ENCODE data around the gene ERVW-1.

ERVW-1 gene

DNA sequence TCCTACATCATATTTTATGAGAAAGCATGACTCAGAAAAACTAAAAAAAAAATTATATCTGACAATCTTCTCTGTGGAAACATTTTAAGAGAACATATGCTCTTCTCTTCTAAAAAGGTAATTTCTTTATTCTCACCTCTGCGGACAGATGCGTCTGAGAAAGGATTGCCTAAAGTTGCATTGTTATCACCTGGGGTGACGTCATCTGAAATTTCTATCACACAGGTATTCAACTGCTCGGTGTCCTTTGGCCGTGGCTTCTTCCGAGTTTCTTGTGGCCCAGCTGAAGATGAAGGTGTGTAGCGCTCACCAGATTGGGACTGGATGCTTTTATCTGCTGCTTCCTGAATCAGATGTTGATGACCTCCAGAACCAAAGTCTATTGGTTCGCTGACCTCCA lies 44.7 kb downstream of the ERVW-1 start:
- H3K9ac ChIP-seq (ENCODE audit: low read depth in 1 of 2, low read length in 2 of 2), result no peak overlapping the region
- no peaks in the 10 kb centered on the region for H3K4me1 ChIP-seq (ENCODE audit: control insufficient read depth in 1 of 2, insufficient read depth in 2 of 2, low read length in 2 of 2)
- no peak overlapping the region for H3K4me3 ChIP-seq (ENCODE audit: low read depth in 1 of 2, low read length in 2 of 2)
- peaks cover 0 to 3% of the 10 kb centered on the region in 2 donors for H3K27me3 ChIP-seq (ENCODE audit: control insufficient read depth in 1 of 2, insufficient read depth in 2 of 2, low read length in 2 of 2)
- no peaks in the 10 kb centered on the region for H3K36me3 ChIP-seq (ENCODE audit: control insufficient read depth in 1 of 2, insufficient read depth in 2 of 2, low read length in 2 of 2)
- no peak overlapping the region for H3K27ac ChIP-seq (ENCODE audit: low read depth, low read length)
- H3K9me3 ChIP-seq (ENCODE audit: control insufficient read depth in 1 of 2, low read length in 2 of 2), result no peaks in the 10 kb centered on the region

DNA sequence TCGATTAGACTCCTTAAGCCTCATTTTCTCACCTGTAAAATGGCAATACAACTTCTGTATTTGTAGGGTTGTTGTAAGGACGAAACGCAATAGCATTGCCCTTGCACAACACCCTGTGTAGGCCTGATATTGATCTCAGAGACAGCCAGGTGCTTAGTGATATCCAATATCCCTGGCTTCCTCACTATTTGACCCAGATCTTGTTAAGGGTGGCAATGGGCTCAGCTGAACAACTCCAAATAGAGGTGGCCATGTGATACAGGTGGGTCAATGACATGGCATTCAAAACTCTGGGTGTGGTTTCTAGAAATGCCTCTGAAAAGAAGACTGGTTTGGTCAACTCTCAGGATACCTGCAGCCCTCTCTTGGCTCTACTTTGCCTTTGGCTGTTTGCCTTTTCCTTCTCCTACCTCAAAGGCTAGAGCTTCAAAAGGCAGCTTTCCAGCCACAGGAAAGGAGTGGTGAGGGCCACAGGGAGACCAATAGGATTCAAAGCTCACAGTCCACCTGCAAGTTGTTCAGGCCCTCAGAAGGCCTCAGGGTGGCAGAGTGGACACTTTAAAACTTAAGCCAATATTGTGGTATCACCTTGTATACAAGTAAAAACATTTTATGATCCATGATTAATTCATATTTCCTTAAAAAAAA lies 45.3 kb downstream of the ERVW-1 start:
- H3K4me1 ChIP-seq (ENCODE audit: control insufficient read depth in 1 of 2, insufficient read depth in 2 of 2, low read length in 2 of 2), result no peaks in the 10 kb centered on the region
- no peak overlapping the region for H3K9ac ChIP-seq (ENCODE audit: low read depth in 1 of 2, low read length in 2 of 2)
- H3K36me3 ChIP-seq (ENCODE audit: control insufficient read depth in 1 of 2, insufficient read depth in 2 of 2, low read length in 2 of 2), result no peaks in the 10 kb centered on the region
- no peaks in the 10 kb centered on the region for H3K9me3 ChIP-seq (ENCODE audit: control insufficient read depth in 1 of 2, low read length in 2 of 2)
- no peak overlapping the region for H3K27ac ChIP-seq (ENCODE audit: low read depth, low read length)
- peaks cover 0 to 2% of the 10 kb centered on the region in 2 donors for H3K27me3 ChIP-seq (ENCODE audit: control insufficient read depth in 1 of 2, insufficient read depth in 2 of 2, low read length in 2 of 2)
- H3K4me3 ChIP-seq (ENCODE audit: low read depth in 1 of 2, low read length in 2 of 2), result no peak overlapping the region

DNA sequence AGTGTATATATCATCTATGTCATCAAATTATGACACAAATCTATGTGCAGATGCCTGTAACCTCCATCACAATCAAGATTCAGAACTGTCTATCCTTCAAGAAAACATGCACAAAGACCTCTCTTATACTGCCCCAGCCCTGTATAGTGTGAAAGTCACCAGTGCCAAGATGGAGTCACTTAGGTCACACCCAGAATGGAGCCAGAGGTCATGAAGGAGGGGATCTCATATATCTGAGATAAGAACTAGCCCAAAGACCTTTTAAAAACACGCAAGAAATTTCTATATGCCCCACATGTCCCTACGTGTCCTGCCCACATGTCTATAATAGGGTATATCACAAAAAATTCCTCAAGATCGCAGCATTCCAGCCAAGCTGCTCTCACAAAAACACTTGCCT lies 50.6 kb downstream of the ERVW-1 start:
- Histone ChIP-seq H3K9me3 (ENCODE audit: control insufficient read depth in 1 of 2, low read length in 2 of 2) (no peaks in the 10 kb centered on the region), H3K9ac (ENCODE audit: low read depth in 1 of 2, low read length in 2 of 2) (no peak overlapping the region), H3K27ac (ENCODE audit: low read depth, low read length) (no peak overlapping the region), H3K27me3 (ENCODE audit: control insufficient read depth in 1 of 2, insufficient read depth in 2 of 2, low read length in 2 of 2) (peaks cover 0 to 4% of the 10 kb centered on the region in 2 donors), H3K36me3 (ENCODE audit: control insufficient read depth in 1 of 2, insufficient read depth in 2 of 2, low read length in 2 of 2) (no peaks in the 10 kb centered on the region), H3K4me3 (ENCODE audit: low read depth in 1 of 2, low read length in 2 of 2) (no peak overlapping the region), H3K4me1 (ENCODE audit: control insufficient read depth in 1 of 2, insufficient read depth in 2 of 2, low read length in 2 of 2) (peaks cover 0 to 16% of the 10 kb centered on the region in 2 donors)

DNA sequence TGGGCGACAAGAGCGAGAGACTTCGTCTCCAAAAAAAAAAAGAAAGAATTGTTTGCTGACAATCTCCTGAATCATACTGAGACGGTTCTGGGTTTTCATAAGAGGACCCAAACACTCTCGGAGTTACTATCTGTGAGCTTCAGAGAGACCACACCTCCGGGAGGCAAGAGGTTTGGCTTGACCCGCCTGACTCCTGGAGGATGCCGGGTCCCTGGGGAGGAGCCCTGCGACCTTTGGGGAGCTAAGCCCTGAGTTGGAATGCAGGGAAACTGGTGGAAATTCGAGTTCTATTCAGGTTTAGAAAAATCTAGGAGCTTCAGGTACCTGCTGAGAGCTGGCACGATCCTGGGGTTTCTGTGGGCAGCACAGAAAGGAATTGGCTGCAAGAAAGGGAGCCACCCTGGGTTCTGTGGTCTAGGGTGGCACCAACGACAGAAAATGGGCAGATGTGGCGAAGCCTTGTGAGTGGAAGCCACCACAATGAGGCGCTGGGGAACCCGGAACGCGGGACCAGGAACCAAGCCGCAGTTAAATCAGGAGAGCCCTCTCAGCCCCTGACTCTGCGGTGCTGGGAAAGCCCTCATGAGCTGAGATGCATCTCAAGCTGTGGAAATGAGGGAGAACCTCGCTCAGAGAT lies 52.3 kb downstream of the ERVW-1 start:
- peaks cover 0 to 16% of the 10 kb centered on the region in 2 donors for H3K4me1 ChIP-seq (ENCODE audit: control insufficient read depth in 1 of 2, insufficient read depth in 2 of 2, low read length in 2 of 2)
- H3K9ac ChIP-seq (ENCODE audit: low read depth in 1 of 2, low read length in 2 of 2), result peak overlapping the region in 1 of 2 donors; percentile 38
- no peaks in the 10 kb centered on the region for H3K36me3 ChIP-seq (ENCODE audit: control insufficient read depth in 1 of 2, insufficient read depth in 2 of 2, low read length in 2 of 2)
- no peak overlapping the region for H3K27ac ChIP-seq (ENCODE audit: low read depth, low read length)
- H3K9me3 ChIP-seq (ENCODE audit: control insufficient read depth in 1 of 2, low read length in 2 of 2), result no peaks in the 10 kb centered on the region
- peak overlapping the region; percentile 49 to 54 for H3K4me3 ChIP-seq (ENCODE audit: low read depth in 1 of 2, low read length in 2 of 2)
- peaks cover 0 to 4% of the 10 kb centered on the region in 2 donors for H3K27me3 ChIP-seq (ENCODE audit: control insufficient read depth in 1 of 2, insufficient read depth in 2 of 2, low read length in 2 of 2)

- Histone ChIP-seq H3K4me1 (ENCODE audit: control insufficient read depth in 1 of 2, insufficient read depth in 2 of 2, low read length in 2 of 2) (peaks cover 0 to 16% of the 10 kb centered on the region in 2 donors), H3K9me3 (ENCODE audit: control insufficient read depth in 1 of 2, low read length in 2 of 2) (no peaks in the 10 kb centered on the region), H3K36me3 (ENCODE audit: control insufficient read depth in 1 of 2, insufficient read depth in 2 of 2, low read length in 2 of 2) (no peaks in the 10 kb centered on the region), H3K27me3 (ENCODE audit: control insufficient read depth in 1 of 2, insufficient read depth in 2 of 2, low read length in 2 of 2) (peaks cover 0 to 4% of the 10 kb centered on the region in 2 donors), H3K27ac (ENCODE audit: low read depth, low read length) (no peak overlapping the region), H3K4me3 (ENCODE audit: low read depth in 1 of 2, low read length in 2 of 2) (no peak overlapping the region), H3K9ac (ENCODE audit: low read depth in 1 of 2, low read length in 2 of 2) (no peak overlapping the region)
Measured at GRCh38 chr7:92423710-92424131, 54.0 kb downstream of the ERVW-1 start.

- Histone ChIP-seq H3K9me3 (ENCODE audit: control insufficient read depth in 1 of 2, low read length in 2 of 2) (no peaks in the 10 kb centered on the region), H3K27me3 (ENCODE audit: control insufficient read depth in 1 of 2, insufficient read depth in 2 of 2, low read length in 2 of 2) (peaks cover 0 to 4% of the 10 kb centered on the region in 2 donors), H3K4me1 (ENCODE audit: control insufficient read depth in 1 of 2, insufficient read depth in 2 of 2, low read length in 2 of 2) (peaks cover 0 to 16% of the 10 kb centered on the region in 2 donors), H3K27ac (ENCODE audit: low read depth, low read length) (no peak overlapping the region), H3K36me3 (ENCODE audit: control insufficient read depth in 1 of 2, insufficient read depth in 2 of 2, low read length in 2 of 2) (no peaks in the 10 kb centered on the region), H3K4me3 (ENCODE audit: low read depth in 1 of 2, low read length in 2 of 2) (no peak overlapping the region), H3K9ac (ENCODE audit: low read depth in 1 of 2, low read length in 2 of 2) (no peak overlapping the region)
Measured at GRCh38 chr7:92422926-92423325, 54.8 kb downstream of the ERVW-1 start.

GRCh38 chr7:92421676-92422435 lies 55.9 kb downstream of the ERVW-1 start:
- no peaks in the 10 kb centered on the region for H3K36me3 ChIP-seq (ENCODE audit: control insufficient read depth in 1 of 2, insufficient read depth in 2 of 2, low read length in 2 of 2)
- no peak overlapping the region for H3K9ac ChIP-seq (ENCODE audit: low read depth in 1 of 2, low read length in 2 of 2)
- H3K4me1 ChIP-seq (ENCODE audit: control insufficient read depth in 1 of 2, insufficient read depth in 2 of 2, low read length in 2 of 2), result peaks cover 0 to 16% of the 10 kb centered on the region in 2 donors
- no peaks in the 10 kb centered on the region for H3K9me3 ChIP-seq (ENCODE audit: control insufficient read depth in 1 of 2, low read length in 2 of 2)
- H3K27me3 ChIP-seq (ENCODE audit: control insufficient read depth in 1 of 2, insufficient read depth in 2 of 2, low read length in 2 of 2), result peaks cover 0 to 4% of the 10 kb centered on the region in 2 donors
- no peak overlapping the region for H3K4me3 ChIP-seq (ENCODE audit: low read depth in 1 of 2, low read length in 2 of 2)
- no peak overlapping the region for H3K27ac ChIP-seq (ENCODE audit: low read depth, low read length)
